Umbilical cord (tissue), 2 donors: ENCODE results near the gene PAX5. TPM values are rescaled to one million over a fixed set of nuclear protein-coding genes. Genes with fewer than 3 reads are reported as not detected.

Source experiments
- DNase-seq: peaks from one replicate; pipeline ENCODE4 v3.0.0-alpha.2; 2015; ENCODE audit warnings: low spot score
- total RNA-seq: library from RNA; depleted of rRNA; stranded (reverse); fragments of >200 nt; gene quantifications from one replicate; pipeline ENCODE4 v1.2.3, GENCODE V29; 2014; ENCODE audit warnings: low replicate concordance; ENCODE audit not compliant: insufficient read depth

The PAX5 gene
- total RNA-seq, 1 donor from 2014 or later, result 2.6 TPM

DNA sequence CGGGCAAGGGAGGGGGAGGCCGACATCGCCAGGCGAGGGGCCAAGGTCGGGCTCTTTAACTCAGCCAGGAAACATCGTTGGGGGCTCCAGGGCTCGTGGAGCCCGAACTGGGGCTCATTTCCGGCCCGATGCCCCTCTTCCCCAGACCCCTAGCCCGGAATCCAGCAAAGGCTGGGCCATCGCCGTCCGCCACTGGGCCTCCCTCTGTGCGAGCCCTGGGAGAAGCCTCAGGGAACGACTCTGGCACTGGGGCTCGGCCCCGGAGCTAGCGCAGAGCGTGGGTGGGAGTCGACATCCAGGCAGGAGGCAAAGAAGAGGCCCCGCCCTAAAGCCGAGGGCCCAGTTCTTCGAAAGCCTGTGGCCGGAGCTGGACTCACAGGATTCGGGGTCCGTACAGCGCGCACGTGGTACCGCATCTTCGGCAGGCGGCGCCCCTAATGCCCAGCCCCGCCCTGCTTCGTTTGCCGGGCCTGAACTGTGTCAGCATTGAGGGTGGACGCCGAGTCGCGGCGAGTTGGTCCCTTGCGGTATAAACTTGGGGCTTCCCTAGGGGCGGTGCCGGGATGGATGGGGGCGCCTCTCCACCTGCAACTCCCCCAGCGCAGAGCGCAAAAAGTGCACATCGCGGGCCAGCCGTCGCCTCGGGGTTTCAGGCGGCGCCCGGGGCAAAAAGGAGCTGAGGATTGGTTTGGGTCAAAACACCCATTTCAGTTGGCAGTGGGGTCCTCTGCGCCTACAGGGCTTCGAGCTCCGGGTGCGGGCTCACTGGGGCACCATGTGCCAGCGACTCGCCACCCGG is 3.6 kb upstream of the PAX5 start:
- no peak for DNase-seq

DNA sequence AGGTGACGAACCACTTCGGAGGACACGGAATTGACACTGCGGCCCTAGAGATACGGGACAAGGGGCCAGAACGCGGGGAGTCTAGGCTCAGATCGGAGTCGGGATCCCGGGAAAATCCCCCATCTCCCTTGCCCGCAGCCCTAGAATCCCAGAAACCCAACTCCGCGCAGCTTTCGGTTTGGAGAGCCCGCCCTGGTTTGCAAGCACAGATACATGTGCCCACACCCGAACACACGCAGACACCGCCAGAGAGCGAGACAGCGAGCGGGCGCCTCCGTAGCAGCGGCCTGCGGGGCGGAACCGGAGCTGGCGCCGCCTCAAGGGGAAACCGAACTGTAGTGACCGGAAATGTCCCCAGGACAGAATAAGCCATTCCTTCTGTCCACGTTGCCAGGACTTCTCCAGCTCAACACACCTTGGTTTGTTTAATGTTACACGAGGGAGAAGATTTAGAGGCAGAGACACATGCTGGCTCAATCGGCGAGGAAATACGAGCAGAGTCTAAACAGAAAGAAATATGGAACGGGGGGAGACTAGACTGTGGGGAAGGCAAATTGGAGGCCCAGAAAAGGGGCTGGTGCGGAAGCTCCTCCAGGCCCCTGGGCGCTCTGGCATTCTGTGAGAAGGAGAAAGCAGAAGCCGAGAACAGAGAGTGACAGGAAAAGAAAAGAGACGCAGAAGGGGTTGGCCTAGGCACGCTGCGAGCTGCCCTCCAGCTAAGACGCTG is 2.9 kb upstream of the PAX5 start:
- DNase-seq, result peak; percentile 42

DNA sequence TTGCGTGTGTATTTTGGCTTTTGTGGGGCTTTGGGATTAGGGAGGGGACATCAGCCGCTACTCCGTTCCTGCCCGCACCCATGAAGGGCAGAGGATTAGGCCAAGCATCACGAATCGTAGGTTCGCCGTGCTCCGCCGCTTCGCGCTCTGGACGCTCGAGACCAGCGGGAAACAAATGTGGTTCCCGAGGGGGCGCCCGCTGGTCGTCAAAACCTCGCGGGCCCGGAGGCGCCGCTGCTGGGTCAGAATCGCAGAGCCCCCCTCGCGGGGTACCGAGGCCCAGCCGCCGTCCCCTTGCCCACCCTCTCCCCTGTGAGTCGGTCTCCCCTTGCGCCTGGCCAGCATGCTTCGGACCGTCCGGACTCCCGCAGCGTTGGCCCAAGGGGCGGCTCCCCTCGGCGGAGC is 2.3 kb upstream of the PAX5 start:
- DNase-seq, result no peak

DNA sequence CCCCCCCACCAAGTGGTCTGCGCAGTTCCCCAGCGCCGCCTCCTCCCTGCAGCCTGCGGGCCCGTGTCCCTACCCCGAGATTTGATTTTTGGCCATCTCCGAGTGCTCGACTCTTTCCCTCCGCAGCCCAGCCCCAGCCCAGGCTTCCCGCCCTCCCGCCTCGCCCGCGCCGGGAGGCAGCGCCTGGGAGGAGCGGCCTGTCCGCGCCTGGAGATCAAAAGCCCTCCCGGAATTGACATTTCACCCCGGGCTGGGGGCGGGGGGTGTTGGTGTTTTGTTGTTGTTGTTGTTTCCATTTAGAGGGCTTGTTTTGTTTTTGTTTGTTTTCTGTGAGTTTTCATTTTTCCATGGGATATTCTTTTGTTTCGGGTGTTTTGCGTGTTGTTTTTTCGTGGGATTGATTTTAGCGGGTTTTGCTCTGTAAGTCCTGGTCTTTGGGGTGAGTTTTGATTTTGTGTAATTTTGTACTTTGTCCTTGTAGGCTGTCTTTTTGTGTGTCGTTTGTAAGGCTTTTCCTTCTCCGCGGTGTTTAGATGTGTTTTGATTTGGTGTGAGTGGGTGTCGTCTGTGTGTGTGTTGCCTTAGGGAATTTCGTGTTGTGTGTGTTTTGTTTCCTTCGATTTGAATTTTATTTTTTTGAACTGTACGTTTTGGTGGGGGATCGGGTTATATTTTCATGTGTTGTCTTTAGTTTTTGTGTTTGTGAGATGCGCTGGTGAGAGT is 1.7 kb upstream of the PAX5 start:
- peak; percentile 20 for DNase-seq

DNA sequence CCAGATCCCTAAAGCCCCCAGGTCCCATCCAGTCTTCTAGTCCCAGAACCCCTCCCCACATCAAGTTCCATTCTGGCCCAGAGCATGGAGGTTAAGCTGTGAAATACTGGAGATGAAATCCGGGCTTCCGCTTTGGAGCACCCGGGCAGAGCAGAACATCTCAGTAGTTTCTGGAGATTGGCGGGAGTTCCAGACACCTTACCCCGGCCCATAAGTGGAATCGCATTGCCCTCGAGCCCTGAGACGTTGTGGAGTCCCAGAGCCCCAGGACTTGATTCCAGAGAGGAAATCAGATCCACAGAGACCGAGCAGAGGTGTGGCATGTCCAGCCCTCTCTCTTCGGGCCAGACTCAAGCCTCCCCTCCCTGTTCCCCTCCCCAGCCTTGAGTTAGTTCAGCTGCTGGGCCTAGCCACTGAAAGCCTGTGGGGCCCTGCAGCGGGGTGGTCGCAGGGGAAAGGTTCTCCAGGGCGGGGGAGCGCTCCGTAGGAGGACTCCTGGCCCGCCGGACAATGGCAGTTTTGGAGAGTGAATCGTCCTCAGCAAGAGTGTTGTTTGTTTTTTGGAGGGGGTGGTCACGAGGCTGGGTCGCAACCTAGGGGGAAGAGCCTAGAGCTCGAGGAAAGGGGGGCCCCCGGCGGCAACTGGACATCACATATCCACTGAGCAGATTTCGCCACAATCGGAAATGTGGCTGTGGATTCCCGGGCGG is 1.0 kb upstream of the PAX5 start:
- DNase-seq, result no peak

DNA sequence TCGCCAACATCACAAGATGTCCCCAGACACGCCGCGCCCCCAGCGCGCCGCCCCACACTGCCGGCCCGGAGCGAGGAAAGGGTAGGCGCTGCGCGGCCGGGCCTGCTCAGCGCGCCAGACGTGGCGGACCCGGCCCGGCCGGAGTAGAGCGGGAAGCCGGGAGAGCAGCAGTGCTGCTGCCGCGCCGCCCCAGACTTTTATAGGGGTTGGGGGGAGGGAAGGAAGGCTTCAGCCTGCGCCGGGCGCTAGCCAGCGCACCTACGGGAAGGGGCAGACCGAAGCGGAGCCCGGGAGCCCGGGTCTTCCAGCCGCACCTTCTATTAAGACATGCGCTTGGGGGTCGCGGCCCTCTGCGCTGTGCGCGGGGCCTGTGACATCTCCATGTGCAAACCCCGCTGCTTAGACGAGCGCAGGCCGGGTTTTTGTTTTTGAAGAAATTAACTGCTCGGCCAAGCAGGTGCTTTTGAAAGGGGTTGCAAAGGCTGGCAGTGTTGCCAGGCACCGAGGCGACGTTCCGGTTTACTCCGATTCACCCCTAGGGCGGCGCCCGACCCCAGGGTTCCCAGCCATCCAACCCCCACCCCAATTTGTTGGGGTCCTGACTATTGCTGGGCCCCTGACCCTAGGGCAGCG is 353 bp upstream of the PAX5 start:
- DNase-seq, result no peak

DNA sequence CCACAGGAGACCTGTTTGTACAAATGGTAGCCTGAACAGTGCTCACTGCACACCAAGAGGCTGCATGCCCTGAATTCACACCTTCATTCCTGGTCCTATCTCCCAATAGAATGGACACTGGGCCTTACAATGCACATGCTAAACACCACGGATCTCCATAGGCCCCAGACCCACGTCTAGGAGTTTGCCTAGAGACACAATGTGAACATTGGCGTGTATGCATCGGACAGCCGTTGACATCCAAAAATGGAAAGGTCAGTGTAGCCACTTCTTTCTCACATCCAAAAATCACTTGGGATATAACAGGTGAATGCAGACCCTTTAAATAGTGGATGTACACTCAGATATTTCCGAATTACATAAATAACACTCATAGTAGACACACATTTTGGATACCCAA is 927 bp downstream of the PAX5 start:
- no peak for DNase-seq

DNA sequence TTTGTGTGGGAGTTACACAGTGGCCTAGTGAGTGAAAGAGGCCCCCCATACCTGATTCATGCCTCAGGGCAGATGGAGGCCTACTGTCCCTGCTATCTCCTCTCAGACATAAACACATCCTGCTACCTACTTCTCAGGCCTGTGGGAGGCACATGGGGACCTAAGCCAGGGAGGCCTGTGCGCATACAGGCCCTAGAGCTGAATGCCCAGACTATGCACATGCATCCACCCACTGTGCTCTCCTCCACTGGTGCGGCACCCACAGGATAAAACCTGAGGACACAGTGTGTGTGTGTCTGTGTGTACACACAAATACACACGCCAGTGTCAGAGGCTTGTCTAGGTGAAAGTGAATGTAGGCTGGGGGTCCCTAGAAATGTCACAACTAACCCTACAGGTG is 1.4 kb downstream of the PAX5 start:
- DNase-seq, result no peak

DNA sequence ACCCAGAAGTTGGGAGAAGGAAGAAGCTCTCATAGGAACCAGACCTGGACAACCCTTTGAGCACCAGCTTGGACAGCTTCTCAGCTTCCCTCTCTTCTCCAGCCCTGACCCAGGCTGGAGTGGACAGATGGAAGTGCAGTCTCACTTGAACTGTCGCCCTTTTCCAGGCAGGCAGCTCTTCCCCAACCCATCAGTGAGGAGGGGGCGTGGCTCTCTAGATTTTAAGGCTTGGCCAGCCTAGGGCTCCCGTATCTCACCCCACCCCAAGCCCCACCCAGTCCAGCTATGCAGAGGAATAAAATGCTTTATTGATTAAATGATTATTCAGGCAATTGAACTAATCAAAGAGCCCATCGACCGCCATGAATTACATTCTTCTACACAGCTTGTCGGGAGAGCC is 2.2 kb downstream of the PAX5 start:
- no peak for DNase-seq

DNA sequence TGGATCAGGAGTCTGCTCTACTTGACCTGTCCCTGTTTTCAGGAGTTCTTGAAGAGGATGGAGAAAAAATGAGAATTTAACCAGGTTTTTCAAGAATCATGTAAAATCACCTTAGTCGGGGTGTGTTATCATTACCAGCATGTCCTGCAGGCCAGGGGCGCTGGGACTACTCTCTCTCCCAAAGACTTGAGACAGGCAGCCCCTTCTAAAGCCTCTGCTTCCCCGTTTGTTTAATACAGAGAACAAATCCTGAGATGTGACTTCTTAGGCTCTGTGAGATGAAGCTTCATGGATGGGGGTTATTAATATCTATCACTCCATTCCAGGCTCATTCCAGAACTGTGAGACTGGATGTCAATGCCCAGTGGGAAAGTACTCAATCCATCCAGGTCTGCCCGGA is 3.0 kb downstream of the PAX5 start:
- DNase-seq, result no peak

DNA sequence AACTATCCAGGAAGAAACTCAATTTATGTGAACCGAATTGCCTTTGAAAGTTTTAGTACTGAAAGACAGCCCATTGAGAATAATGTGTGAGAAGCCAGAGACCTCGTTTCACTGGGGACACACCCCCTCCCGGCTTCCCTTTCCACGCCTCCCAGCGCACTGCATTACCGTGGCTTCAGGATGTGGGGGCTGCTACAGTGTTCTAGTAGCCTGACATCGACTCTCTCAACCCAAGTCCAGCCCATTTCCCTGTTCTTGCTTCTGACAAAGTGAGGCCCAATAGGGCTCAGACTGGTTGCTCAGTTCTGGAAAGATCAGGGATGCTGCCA is 3.5 kb downstream of the PAX5 start:
- no peak for DNase-seq

DNA sequence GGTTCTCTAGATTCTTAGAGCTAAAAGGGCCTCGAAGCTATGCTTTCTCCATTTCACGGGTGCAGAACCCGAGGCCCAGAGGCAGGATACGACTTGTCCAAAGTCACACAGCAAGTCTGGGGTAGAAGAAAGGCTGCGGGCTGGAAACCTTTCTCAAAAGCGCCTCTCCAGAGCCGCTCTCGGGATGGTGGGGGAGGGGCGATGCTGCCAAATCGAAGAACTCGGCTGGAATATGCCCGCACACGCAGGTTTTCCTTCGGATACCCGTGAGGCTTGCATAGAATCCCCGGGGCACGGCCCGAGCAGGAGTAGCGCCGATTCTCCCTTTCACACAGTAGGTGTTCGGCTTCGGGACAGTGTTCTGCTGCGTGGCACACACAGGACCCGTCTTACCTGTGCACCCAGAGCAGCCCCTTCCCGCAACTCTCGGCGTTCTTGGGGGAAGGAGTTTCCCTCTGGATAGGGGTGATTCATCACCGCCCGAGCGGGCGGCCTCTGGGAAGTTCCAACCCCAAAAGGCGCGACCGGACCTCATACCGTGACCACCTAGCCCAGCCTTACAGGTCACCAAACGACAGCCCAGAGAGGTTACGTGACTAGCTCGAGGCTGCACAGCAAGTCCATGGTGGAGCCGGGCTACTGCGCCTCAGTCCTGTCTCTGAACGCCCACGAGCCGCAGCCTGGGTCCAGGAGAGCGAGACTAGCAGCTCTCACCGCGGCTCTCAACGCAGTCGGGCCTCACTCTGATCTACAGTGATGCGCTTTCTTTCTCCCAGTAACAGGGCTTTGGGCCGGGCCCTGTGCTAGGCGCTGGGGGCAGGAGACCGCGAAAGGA is 4.1 kb downstream of the PAX5 start:
- DNase-seq, result no peak

DNA sequence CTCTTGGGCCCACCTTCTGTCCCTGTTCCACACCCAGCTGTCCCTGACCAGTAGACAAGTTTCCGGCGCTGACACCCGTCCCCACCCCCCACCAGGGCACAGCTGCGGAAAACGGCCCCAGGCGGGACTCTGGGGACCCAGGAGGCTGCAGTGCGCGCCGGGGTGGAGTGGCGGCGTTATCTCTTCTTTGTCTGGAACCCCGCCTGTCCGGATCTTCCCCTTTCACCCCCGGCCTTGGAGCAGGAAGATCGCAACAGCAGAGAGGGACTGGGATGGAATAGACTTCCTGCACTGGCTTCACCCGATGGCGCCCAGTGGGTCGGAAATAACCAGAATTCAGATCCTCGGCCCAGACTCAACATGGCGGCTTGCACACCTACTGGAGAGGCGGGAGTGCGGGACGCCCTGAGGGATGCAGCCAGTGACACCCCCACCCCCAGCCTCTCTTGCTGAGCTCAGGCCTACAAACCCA is 4.7 kb downstream of the PAX5 start:
- DNase-seq, result no peak

DNA sequence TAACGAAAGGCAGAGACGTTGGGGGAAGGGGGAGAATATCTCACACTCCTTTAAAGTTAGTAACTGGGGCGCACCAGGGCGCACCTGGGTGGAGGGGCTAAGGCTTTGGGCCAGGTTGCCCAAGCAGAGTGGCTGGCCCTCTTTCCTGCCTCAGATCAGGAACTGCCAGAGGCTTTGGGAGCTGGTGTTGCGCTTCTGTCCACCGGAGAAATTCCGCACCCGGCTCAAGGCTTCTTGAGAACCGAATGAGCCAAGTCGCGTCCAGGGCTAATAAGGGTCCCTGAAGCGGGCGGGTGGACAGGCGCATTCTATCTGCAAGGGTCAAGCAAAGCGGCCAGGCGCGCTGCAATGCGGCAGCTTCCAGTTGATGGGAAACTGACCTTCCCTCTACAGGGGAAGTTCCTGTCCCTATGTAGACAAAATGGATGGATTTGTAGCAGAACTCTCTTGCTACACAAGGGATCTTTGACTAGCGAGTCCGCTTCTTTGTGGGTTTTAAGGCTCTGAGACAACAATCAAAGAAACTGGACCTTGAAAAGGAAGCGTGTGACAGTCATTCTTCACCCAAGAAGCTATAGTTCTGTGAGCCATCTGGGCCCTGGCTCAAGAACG is 5.5 kb downstream of the PAX5 start:
- DNase-seq, result no peak

DNA sequence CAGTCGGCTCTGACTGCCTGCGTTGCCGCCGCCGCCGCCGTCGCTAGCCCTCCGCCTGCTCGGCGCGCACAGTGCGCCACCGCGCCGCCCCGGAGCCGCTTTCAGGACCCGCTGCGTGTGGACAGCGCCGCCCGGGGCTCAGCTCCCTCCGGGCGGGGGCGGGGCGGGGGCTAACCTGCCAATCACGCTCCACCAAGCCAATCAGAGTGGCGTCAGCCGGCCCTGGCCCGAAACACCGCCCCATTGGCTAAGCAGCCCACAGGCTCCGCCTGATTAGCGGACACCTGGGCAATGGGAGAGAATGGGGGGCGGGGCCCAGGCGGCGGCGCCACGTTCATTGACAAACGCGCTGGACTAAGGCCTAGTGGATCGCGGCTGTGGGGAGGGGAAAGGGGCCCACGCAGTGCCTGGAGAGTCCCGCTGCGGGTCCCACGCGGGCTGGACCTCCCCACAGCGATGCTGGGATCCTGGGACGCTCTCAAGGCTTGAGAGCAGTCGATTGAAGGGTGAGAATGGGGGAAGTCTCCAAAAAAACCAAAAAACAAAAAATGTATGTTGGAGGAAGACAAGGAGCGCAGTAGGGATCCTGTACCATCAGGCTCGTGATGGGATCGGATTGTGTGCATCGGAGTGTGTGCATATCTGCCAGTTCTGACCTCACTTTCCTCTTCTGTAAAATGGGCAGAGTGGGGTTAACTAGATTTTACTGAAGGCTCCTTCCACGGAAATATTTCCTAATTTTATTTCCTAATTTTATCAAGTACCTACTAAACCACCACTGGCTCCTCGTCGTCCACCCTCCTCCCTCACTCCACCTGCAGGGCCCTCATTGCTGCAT is 6.3 kb downstream of the PAX5 start:
- DNase-seq, result peak; percentile 87

DNA sequence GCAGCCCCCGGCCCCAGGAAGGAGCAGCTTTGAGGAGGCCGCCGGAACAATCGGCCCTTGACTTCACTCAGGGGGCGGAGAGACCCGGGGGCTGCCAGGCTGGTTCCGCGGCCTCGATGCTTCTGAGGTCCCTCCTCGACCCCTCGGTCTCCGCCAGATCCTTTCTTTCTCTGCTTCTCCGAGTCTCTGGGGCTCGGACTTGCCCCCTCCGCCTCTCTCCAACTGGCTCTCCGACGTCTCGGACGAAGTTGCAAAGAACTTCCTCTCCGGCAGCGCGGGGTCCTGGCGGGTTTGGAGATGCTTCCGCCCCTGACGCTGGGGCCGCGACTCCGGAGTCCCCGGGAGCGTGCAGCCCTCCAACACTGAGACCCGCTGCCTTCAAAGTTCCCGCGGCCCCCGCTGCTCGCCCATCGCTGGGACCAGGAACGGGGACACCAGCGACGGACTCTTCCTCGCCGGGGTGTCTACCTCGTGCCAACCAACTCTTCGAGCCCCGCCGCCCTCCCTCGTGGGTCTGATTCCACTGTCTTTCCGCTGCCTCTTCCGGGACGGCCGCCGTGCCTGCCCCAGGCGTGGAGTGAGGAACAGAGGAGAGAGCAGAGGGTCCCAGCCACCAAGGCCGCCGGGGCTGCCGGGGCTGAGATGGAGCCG is 7.0 kb downstream of the PAX5 start:
- no peak for DNase-seq

DNA sequence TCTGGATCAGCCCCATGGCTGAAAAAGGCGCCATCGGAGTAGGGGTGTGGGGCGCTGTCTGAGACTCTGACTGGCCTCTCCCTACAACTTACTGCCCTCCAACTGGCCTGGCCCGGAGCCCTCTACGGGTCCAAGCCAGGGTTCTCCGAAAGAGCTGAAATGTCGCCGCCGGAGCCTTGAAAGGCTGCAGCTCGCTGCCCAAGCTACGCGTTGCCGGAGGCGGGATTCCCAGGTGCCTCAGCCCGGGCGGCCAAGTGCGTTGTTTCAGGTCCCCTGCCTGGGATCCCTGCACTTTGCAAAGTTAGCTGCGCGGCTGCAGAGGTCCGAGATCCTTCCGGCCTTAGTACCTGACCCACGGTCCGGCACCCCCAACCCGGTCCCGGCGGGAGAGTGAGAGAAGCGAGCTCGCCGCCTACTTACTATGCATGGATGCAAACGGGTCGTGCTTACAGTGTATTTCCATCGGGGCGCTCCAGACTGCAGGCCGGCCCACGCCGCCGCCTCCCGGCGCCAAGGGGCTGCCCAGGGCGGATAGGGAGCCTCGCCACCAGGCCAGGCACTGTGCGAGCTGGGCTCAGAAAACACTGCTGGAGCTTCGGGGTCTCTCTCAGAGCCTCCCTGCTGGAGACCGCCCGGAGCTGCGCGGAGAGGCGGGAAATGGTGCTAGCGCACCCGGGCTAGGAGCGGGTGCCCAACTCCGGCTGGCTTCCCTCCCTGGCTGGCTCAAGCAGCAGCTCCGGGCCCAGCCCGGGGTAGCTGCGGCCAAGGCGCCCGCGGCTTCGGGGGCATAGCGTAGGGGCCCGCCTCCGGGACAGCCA is 7.7 kb downstream of the PAX5 start:
- DNase-seq, result no peak

DNA sequence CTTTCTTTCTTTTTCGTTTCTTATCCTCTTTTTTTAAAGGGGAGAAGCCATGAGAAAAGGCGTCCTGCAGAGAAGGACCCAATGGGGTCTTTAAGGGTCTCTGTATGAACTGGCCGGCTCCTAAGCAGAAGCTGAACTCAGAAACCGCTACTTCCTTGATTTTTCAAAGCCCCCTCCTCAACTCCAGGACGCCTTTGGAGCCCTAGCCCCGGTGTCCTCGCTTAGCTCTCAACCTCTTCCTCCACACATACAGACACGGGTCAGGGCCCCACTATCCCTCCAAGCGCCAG is 8.3 kb downstream of the PAX5 start:
- no peak for DNase-seq
